Mononuclear cell (primary cell): ENCODE measurements around the gene GLYAT. TPM values are rescaled to one million over a fixed set of nuclear protein-coding genes. Genes with fewer than 3 reads are reported as not detected.

Source experiments
- H3K27me3 ChIP-seq: 2 replicates; pipeline ENCODE4 v1.6.0; 2011; ENCODE audit warnings: low read length, control low read depth; ENCODE audit not compliant: insufficient read depth
- H3K4me1 ChIP-seq: 2 replicates; pipeline ENCODE4 v1.5.1; 2011; ENCODE audit warnings: mild to moderate bottlenecking, low read length, control low read depth; ENCODE audit not compliant: insufficient read depth
- H3K4me3 ChIP-seq: 2 replicates; pipeline ENCODE4 v1.5.1; 2011; ENCODE audit warnings: mild to moderate bottlenecking, low read length, moderate library complexity
- H3K9me3 ChIP-seq: 2 replicates; pipeline ENCODE4 v1.5.1; 2011; ENCODE audit warnings: low read depth, mild to moderate bottlenecking, control low read depth, low read length
- total RNA-seq: library from RNA; depleted of rRNA; stranded (reverse); fragments of >200 nt; gene quantifications from one replicate; pipeline ENCODE4 v1.2.3, GENCODE V29; 2012

Gene GLYAT
- total RNA-seq, 1 donor, result not detected

DNA sequence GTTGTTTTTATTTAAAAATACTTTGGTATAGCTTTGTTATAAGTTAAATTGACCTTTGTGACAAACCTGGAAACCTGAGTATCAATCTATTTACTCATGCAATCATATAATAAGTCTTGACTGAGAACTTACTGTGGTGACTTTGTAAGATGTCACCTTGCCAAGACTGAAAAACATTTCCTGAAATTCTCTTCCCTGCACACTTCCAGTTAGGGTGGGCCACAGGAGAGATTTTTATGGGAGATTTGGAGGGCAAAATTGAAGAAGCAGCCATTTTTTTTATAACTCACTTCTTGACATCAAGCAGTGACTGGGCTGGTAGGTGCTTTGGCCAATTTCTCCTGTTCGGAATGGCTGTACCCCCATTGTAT is 31.4 kb upstream of the GLYAT start:
- no peak overlapping the region for H3K4me3 ChIP-seq
- peaks cover 2% of the 10 kb centered on the region for H3K27me3 ChIP-seq
- H3K4me1 ChIP-seq, result no peaks in the 10 kb centered on the region
- H3K9me3 ChIP-seq, result no peaks in the 10 kb centered on the region

DNA sequence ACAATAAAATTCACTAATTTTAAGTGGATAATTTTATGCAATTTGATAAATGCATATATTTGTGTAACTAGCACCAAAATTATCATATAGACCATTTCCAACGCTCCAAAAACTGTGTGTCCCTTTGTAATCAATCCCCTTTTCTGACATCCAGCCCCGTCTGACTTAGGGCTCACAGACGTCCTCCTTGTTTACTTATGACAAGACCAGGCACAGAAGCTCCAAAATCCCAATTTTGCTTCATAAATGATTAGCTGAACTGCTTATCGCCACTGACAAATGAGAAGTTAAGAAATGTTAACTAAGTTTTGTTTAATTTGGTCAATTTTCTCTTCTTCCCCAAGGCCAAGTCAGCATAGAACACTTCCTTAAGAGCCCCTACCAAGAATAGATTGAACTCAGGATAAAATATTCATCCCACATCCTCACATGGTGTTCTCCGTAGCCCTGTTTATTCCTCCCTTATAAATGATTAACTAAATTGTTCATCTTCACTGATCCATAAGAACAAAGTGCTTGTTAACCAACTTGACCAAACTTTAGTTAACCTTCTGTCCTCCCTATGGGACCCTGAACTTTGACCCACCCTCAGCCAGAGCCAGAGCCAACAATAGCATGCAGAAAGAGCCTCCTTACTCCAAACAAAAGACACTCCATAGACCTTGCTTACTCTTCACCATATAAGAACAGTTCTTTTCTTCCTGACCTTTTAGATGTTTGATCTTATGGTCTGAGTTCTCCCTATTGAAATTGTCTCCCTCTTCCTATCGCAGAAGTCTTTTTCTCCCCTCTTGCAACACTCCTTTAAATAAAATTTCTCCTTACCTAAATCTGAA is 30.8 kb upstream of the GLYAT start:
- Histone ChIP-seq H3K4me3 (no peak overlapping the region), H3K4me1 (no peaks in the 10 kb centered on the region), H3K27me3 (peaks cover 2% of the 10 kb centered on the region), H3K9me3 (no peaks in the 10 kb centered on the region)

DNA sequence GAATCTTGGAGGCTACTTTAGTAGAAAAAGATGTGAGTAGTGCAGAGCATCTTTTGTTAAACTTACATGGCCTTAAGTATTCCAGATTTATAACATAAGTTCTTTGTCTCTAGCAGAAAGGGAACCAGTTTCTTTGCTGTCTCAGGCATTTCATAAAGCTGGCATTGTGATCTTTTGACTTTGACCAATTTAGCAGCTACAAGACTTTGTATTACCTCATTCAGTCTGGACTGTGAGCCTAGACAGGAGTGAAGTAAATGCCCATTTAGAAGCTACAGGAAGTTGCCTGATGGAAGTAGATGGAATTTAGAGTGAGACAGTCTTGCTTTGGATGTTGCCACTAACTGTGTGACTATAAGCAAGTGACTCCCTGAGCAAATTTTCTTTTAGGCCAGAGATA is 25.7 kb upstream of the GLYAT start:
- H3K4me3 ChIP-seq, result no peak overlapping the region
- H3K4me1 ChIP-seq, result no peaks in the 10 kb centered on the region
- H3K27me3 ChIP-seq, result no peaks in the 10 kb centered on the region
- no peaks in the 10 kb centered on the region for H3K9me3 ChIP-seq

DNA sequence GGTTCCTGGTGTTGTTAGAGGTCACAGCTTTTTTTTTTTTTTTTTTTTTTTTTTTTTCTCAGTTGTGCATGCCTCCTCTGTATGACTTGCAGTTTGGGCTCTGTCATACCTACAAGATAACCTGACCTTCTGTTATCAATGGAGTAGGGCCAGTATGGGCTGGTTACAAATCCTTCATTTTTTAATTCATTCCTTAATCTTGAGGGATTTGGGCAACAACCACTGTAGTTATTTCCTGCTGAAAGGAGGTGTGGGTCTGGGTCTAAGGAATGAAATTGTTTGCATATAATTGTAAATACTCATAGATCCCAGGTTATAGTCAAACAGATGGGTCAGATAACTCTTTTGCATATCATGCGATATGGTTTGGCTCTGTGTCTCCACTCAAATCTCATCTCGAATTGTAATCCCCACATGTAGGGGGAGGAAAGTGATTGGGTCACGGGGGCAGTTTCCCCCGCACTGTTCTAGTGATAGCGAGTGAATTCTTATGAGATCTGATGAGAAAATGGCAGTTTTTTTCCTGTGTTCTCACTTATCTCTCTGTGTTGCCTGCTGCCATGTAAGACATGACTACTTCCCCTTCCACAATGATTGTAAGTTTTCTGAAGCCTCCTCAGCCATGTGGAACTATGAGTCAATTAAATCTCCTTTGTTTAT is 14.1 kb upstream of the GLYAT start:
- Histone ChIP-seq H3K9me3 (peaks cover 11% of the 10 kb centered on the region), H3K27me3 (no peaks in the 10 kb centered on the region), H3K4me3 (no peak overlapping the region), H3K4me1 (no peaks in the 10 kb centered on the region)

DNA sequence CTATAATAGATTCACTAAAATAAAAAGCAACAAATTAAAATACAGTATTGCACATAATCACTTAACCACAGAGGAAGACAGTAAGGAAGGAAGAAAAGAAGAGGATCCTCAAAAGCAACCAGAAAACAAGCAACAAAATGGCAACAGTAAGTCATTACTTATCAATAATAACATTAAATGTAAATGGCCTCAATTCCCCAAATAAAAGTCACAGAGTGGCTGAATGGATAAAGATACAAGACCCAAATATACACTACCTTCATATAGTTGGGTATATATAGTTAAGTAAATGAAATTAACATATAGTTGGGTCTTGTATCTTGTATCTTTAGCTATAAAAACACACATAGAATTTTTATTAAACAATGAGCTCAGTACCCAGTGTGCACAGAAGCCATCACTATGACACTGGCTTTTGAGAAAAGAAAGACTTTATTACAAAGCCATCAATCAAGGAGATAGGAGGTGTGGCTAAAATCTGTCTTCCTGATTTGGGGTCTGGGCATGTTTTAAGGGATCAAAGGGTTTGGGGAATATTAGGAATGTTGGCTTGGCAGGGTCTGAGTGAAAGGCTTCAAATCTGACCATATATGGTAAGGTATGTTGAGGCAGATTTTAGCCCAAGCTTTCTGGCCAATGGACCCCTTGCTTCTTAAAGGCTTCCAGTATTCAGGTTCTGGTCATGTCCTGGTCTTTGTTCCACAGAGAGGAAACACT is 13.4 kb upstream of the GLYAT start:
- H3K9me3 ChIP-seq, result peaks cover 11% of the 10 kb centered on the region
- H3K4me3 ChIP-seq, result no peak overlapping the region
- no peaks in the 10 kb centered on the region for H3K27me3 ChIP-seq
- no peaks in the 10 kb centered on the region for H3K4me1 ChIP-seq

DNA sequence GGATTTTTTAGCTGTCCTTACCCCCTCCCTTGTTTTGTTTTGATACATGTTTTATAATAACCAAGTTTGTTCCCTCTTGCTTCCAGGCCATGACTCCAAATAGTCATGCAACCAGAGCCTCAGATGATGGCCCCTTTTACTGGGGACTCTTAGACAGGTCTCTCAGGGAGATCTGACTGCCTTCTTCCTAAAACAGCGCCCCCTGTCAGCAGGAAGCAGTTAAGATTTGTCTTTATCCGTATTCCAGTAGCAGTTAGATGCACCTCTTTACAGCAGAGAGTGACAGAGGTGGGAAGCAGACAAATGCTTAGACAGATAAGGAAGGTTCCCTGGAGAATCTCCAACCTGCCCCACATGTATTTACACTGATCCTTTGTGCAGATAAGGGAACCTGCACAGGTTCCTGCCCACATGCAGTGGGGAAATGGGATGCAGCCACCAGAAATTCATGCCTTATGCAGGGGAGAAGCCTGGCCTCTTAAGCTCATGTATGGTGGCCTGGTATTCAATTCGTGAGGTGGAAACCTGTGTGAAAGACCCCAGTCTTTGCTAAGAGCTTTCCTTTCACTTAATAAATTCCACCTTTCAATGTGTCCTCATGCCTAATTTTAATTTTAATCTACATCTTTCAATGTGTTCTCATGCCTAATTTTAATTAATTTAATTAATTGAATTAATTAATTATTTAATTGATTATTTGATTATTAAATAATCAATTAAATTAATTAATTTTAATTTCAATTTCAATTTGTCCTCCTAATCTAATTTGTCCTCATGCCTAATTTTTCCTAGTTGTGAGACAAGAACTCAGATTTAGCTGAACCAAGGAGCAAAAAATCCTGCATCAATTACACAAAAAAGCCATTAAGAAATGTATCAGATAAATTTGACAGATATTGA is 11.5 kb upstream of the GLYAT start:
- Histone ChIP-seq H3K4me3 (no peak overlapping the region), H3K4me1 (no peaks in the 10 kb centered on the region), H3K9me3 (peaks cover 11% of the 10 kb centered on the region), H3K27me3 (no peaks in the 10 kb centered on the region)

DNA sequence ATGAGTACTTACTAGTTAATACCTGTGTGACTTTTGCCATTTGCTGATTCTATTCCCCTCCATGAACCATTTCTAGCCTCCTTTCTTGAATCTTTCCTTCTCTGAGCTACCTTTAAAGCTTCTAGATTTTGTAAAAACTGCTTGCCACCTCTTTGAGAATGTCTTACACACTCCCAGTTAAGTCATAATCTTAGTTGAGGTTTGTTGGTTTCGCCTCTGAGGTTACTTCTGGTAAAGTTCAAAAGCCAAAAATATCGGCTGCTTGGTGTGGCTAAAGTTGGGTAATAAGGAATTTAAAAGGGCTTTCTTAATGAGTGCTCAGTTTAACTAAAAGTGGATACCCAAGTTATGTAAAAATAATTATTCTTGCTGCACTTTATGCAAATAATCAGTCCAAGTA is 10.4 kb upstream of the GLYAT start:
- peaks cover 11% of the 10 kb centered on the region for H3K9me3 ChIP-seq
- no peaks in the 10 kb centered on the region for H3K27me3 ChIP-seq
- no peaks in the 10 kb centered on the region for H3K4me1 ChIP-seq
- no peak overlapping the region for H3K4me3 ChIP-seq

DNA sequence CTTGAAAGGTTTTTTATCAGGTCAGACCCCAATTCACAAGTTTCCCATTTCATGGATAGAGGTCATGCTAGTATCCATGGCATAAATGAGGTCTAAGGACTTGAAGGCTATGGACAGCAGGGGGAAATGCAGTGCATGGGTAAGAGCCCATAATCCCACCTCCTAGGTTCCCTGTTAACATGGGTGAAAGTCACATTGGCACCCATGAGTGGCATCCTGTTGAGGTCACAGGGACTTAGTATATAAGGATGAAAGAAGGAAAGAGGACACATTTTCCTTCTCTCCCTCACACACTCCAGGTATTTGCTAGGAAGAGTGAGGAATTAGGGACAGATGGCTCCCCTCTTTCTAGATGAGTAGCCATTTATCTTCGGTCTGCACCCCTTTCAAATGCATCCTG is 9.4 kb upstream of the GLYAT start:
- Histone ChIP-seq H3K9me3 (peaks cover 11% of the 10 kb centered on the region), H3K4me1 (no peaks in the 10 kb centered on the region), H3K4me3 (no peak overlapping the region), H3K27me3 (no peaks in the 10 kb centered on the region)

DNA sequence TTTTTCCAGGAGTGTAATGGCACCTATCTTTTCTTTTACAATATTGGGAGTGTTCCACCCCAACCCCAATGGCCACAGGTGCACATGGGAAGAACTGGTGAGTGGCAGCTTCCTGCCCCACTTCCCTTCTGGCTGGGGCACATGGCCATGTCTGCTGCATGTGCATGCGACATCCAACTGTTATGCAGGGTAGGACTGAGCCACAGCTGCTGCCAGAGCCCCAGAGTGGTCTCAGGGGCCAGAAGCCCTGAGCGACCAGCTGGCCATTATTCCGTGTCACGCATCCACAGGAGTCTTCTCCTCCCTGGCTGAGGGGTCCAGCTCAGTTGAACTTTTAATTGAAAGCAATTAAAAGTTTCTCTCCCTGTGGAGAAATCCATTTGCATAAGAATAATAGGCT is 8.7 kb upstream of the GLYAT start:
- H3K4me3 ChIP-seq, result no peak overlapping the region
- no peaks in the 10 kb centered on the region for H3K4me1 ChIP-seq
- H3K9me3 ChIP-seq, result peaks cover 11% of the 10 kb centered on the region
- H3K27me3 ChIP-seq, result no peaks in the 10 kb centered on the region

DNA sequence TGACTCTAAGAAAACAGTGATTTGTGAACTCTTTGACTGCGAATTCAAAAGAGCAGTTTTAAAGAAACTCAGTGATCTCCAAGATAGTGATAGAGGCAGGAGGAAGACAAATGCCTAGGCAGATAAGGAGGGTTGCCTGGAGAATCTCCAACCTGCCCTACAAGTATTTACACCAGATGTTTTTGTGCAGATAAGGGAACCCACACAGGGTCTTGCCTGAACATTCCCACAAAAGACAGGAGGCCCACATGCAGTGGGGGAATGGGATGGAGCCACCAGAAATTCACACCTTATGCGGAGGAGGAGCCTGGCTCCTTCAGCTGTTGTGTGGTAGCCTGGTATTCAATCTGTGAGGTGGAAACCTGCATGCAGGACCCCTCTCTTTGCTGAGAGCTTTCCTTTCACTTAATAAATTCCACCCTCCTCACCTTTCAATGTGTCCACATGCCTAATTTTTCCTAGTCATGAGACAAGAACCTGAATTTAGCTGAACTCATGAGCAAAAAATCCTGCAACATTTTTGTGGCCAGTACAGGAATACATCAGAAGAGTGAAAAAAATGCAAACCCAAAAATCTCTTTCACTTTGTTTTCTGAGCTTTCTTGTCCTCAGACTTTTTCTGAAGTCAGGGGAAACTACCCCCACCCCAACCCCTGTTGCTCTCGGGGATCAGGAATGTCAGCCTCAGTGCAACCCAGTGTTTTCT is 8.1 kb upstream of the GLYAT start:
- no peaks in the 10 kb centered on the region for H3K27me3 ChIP-seq
- no peaks in the 10 kb centered on the region for H3K4me1 ChIP-seq
- no peak overlapping the region for H3K4me3 ChIP-seq
- H3K9me3 ChIP-seq, result peaks cover 11% of the 10 kb centered on the region

DNA sequence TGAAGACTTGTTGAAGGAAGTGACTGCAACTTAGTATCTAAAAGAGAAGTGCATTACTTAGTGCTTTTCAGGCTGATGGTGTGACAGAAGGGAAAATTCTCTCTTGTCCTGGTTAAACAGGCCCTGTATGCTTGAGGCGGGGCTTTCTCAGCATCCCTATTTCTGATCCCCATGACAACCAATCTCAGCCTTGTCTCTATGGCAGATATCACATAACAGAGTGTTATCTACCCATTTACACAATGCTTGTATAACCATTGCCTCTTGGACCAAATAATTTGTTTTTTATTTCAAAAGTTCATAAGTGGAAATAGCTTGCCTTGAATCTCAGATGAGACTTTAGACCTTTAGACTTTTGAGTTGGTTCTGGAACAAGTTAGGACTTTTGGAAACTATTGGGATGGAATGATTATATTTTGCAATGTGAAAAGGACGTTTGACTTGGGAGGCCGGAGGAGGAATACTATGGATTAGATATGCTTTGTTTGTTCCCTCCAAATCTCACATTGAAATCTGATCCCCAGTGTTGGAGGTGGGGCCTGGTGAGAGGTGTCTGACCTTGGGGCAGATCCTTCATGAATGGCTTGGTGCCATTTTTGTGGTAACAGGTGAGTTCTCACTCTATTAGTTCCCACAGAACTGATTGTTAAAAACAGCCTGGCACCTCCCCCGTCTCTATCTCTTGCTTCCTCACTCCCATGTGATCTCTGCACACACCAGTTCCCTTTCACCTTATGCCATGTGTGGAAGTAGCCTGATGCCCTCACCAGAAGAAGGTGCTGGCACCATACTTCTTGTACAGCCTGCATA is 3.1 kb upstream of the GLYAT start:
- H3K9me3 ChIP-seq, result no peaks in the 10 kb centered on the region
- H3K4me1 ChIP-seq, result no peaks in the 10 kb centered on the region
- H3K4me3 ChIP-seq, result no peak overlapping the region
- no peaks in the 10 kb centered on the region for H3K27me3 ChIP-seq

DNA sequence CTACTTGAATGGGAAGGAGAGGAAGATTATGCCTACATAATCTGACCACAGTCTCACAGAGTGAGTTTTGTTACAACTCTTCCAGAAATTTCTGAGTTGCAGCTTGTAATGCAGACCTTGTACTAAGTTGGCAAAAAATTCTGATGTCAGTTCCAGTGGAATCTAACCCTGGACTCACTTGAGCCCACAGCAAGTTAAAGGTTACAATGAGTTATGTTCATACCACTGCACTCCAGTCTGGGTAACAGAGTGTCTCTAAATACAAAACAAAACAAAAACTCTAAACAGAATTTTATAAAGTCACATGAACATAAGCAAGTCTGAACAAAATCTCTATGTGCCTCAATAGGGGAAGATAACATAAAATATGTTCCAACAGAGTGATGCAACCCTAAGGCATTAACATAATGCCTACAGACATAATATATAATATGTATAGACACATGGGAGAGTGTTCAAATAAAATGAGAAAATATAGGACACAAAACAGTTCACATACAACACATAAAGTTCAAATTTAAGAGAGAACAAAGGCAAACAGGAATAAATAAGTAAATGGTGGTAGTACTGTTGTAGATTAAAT is 1.1 kb downstream of the GLYAT start:
- Histone ChIP-seq H3K9me3 (no peaks in the 10 kb centered on the region), H3K4me3 (no peak overlapping the region), H3K4me1 (peaks cover 14% of the 10 kb centered on the region), H3K27me3 (no peaks in the 10 kb centered on the region)

DNA sequence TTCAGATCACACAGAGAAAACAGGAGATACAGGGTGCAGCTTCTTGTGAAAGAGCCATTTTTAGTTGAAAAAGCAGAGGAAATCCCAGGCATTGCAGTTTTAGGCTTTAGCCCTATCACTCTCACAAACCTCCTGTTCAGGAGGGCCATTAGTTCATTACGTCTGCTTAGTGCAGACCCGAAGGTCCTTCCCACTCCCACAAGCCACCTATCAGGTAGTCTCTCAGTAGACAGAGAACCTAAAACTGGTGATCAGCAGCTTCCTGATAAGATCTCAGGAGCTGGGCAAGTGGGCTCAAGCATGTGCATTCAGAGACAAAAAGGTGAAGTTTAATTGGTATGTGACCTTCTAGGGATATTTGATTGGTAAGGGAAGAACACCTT is 4.3 kb downstream of the GLYAT start:
- Histone ChIP-seq H3K4me3 (no peak overlapping the region), H3K27me3 (no peaks in the 10 kb centered on the region), H3K4me1 (peaks cover 14% of the 10 kb centered on the region), H3K9me3 (no peaks in the 10 kb centered on the region)
